ENCODE results near the gene COA1.

The COA1 gene

GRCh38 chr7:43757073-43757720 lies 27.9 kb upstream of the COA1 start:
- no peak overlapping the region for H3K4me3 ChIP-seq (ENCODE audit: control insufficient read depth, low read depth, low read length)
- DNase-seq (ENCODE audit: low read depth) = no peak
- TF ChIP-seq CTCF (conservative IDR thresholded peaks at IDR 0.05; ENCODE audit: control insufficient read depth, insufficient read depth, low read depth, low read length) = no peak

DNA sequence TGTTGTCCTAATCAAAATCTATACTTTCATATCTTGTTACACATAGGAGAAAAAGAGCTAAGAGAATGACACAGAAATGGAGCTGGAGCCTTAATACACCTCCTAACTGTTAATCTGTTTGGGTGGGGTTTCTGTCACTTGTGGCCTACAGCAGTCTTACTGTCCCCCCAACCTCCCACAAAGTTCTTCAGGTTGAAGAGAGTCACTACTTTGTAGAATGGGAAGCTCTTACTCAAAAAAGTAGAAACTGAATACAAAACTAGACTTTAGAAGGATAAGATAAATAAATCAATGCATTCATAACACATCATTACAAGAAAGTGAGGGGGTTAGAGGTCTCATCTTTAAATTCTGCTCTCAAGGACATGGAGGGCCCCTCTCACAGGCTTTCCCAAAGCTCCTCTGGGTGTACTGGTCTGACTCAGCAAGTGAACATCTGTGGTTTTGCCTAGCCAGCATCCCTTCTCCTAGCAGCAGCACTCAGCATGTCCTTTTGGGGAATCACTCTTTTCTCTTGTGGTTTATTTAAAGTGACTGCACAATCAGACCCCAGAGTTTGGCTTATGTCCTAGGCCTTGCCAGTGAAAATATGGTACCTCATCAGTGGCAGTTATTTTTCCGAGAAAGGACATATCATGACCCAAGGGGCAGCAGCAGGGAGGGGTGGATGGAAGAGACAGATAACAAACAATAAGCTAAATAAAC lies 27.2 kb upstream of the COA1 start:
- H3K4me3 ChIP-seq (ENCODE audit: control insufficient read depth, low read depth, low read length) = no peak overlapping the region
- no peak for TF ChIP-seq CTCF (conservative IDR thresholded peaks at IDR 0.05; ENCODE audit: control insufficient read depth, insufficient read depth, low read depth, low read length)
- peak; percentile 80 for DNase-seq (ENCODE audit: low read depth)

DNA sequence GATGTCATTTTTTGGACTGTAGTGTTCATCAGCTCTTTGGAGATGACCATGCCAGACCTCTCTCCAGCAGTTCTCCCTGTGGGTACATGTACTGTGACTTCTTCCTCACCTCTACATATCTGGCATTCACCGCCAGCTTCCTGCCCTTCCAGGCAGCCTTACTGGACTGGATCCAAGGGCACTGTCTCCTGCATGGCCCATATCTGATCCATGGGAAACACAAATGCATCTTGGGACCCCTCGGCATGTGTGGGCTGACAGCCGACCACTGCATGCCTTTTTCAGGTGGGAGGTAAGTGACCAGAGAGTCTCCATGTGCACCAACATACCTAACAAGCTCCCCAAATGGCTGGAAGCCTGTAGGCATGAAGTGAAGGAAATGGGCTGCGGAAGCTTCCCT lies 25.3 kb upstream of the COA1 start:
- no peak overlapping the region for H3K4me3 ChIP-seq (ENCODE audit: control insufficient read depth, low read depth, low read length)
- TF ChIP-seq CTCF (conservative IDR thresholded peaks at IDR 0.05; ENCODE audit: control insufficient read depth, insufficient read depth, low read depth, low read length) = no peak
- DNase-seq (ENCODE audit: low read depth) = no peak

- no peak overlapping the region for H3K4me3 ChIP-seq (ENCODE audit: control insufficient read depth, low read depth, low read length)
- no peak for TF ChIP-seq CTCF (conservative IDR thresholded peaks at IDR 0.05; ENCODE audit: control insufficient read depth, insufficient read depth, low read depth, low read length)
- no peak for DNase-seq (ENCODE audit: low read depth)
Measured at GRCh38 chr7:43753843-43754242, 24.5 kb upstream of the COA1 start.

- TF ChIP-seq CTCF (conservative IDR thresholded peaks at IDR 0.05; ENCODE audit: control insufficient read depth, insufficient read depth, low read depth, low read length) = no peak
- peak; percentile 48 for DNase-seq (ENCODE audit: low read depth)
- no peak overlapping the region for H3K4me3 ChIP-seq (ENCODE audit: control insufficient read depth, low read depth, low read length)
Measured at GRCh38 chr7:43753271-43753810, 24.0 kb upstream of the COA1 start.

- DNase-seq (ENCODE audit: low read depth) = no peak
- H3K4me3 ChIP-seq (ENCODE audit: control insufficient read depth, low read depth, low read length) = no peak overlapping the region
- TF ChIP-seq CTCF (conservative IDR thresholded peaks at IDR 0.05; ENCODE audit: control insufficient read depth, insufficient read depth, low read depth, low read length) = no peak
Measured at GRCh38 chr7:43752411-43752810, 23.1 kb upstream of the COA1 start.
